ENCODE measurements around the gene SLC39A13. TPM values are rescaled to one million over a fixed set of nuclear protein-coding genes. Genes with fewer than 3 reads are reported as not detected.

SLC39A13 gene
- total and polyA plus RNA-seq, 2 of the 4 experiments (the other 2 are of a cell fraction): 32.4 to 144 TPM

- DNase-seq: no peak
- dilution Hi-C loops (cut with HindIII; ENCODE audit: low sequenced_read_pairs, unreplicated experiment): no loop called here
- H3K27me3 ChIP-seq (ENCODE audit: control insufficient read depth, insufficient read depth, low read length): no peaks in the 10 kb centered on the region
Measured at GRCh38 chr11:47398011-47398410, 10.4 kb upstream of the SLC39A13 start.

More at GRCh38 chr11:47398011-47398410, 10.4 kb upstream of the SLC39A13 start:
- Histone ChIP-seq H3K79me1 (ENCODE audit: low read depth in 1 of 2, low read length in 2 of 2) (no peaks in the 10 kb centered on the region), H4K8ac (ENCODE audit: low read depth in 2 of 2, low read length in 2 of 2) (no peak overlapping the region), H3K9ac (ENCODE audit: low read depth, low read length) (no peak overlapping the region), H2BK5ac (ENCODE audit: low read depth, low read length, poor library complexity, severe bottlenecking) (no peak overlapping the region), H3K4me2 (ENCODE audit: low read depth, low read length) (no peak overlapping the region), H3K4me3 (ENCODE audit: insufficient read depth, low read depth, low read length) (no peak overlapping the region), H3K9me3 (ENCODE audit: control insufficient read depth, insufficient read depth, low read length) (no peaks in the 10 kb centered on the region), H3K14ac (replicated peaks; ENCODE audit: low read depth, low read length) (no peak overlapping the region), H4K20me1 (ENCODE audit: insufficient read depth, low read length) (no peaks in the 10 kb centered on the region), H3K23ac (ENCODE audit: low read depth, low read length) (no peak overlapping the region), H3K36me3 (ENCODE audit: control insufficient read depth, insufficient read depth, low read length) (no peaks in the 10 kb centered on the region), H2BK20ac (ENCODE audit: low read depth, low read length) (no peak overlapping the region), H2AK5ac (ENCODE audit: low read depth, low read length) (no peak overlapping the region), H2AFZ (replicated peaks; ENCODE audit: low read length, poor library complexity) (peak overlapping the region; percentile 27), H2BK120ac (ENCODE audit: low read depth, low read length) (no peak overlapping the region), H3K56ac (ENCODE audit: extremely low read depth, insufficient read depth, low read length) (no peak overlapping the region), H3K4ac (ENCODE audit: low read depth, low read length) (no peak overlapping the region), H4K91ac (ENCODE audit: insufficient read depth, low read depth, low read length) (no peak overlapping the region), H3K9me1 (ENCODE audit: insufficient read depth, low read length) (peaks cover 6% of the 10 kb centered on the region), H2BK15ac (ENCODE audit: low read depth, low read length) (no peak overlapping the region), H3K18ac (ENCODE audit: low read depth, low read length) (no peak overlapping the region), H3K27ac (ENCODE audit: insufficient read depth, low read length) (no peak overlapping the region), H2AK9ac (replicated peaks; ENCODE audit: low read depth, low read length, poor library complexity) (peak overlapping the region; percentile 13), H3K4me1 (ENCODE audit: control insufficient read depth, insufficient read depth, low read length) (peaks cover 17% of the 10 kb centered on the region), H4K5ac (ENCODE audit: low read depth, low read length) (no peak overlapping the region)
- TF ChIP-seq ELK1 (IDR thresholded peaks at IDR 0.05; ENCODE audit: borderline replicate concordance, low read depth, low read length) (no peak), RFX5 (IDR thresholded peaks at IDR 0.05; ENCODE audit: low read depth, low read length) (no peak), MAFK (IDR thresholded peaks at IDR 0.05; ENCODE audit: low read depth, low read length) (no peak), CHD1 (IDR thresholded peaks at IDR 0.05; ENCODE audit: low read depth, low read length) (no peak), CEBPB (IDR thresholded peaks at IDR 0.05; ENCODE audit: low read depth, low read length) (no peak), RAD21 (IDR thresholded peaks at IDR 0.05; ENCODE audit: low read length) (no peak), SMC3 (IDR thresholded peaks at IDR 0.05; ENCODE audit: low read depth, low read length) (no peak), USF2 (IDR thresholded peaks at IDR 0.05; ENCODE audit: low read depth, low read length) (no peak), RCOR1 (IDR thresholded peaks at IDR 0.05; ENCODE audit: insufficient replicate concordance, low read length) (no peak), NFE2L2 (IDR thresholded peaks at IDR 0.05; ENCODE audit: low read depth, low read length) (no peak), CTCF (conservative IDR thresholded peaks at IDR 0.05; ENCODE audit: low read depth, low read length) (no peak), POLR2A (IDR thresholded peaks at IDR 0.05; ENCODE audit: low read depth, low read length) (no peak), FOS (IDR thresholded peaks at IDR 0.05; ENCODE audit: low read depth, low read length) (no peak), BHLHE40 (IDR thresholded peaks at IDR 0.05; ENCODE audit: low read depth, low read length) (no peak), MAZ (IDR thresholded peaks at IDR 0.05; ENCODE audit: borderline replicate concordance, low read depth, low read length) (no peak), MXI1 (IDR thresholded peaks at IDR 0.05; ENCODE audit: borderline replicate concordance, low read depth, low read length) (no peak)
- WGBS, 2 experiments (ENCODE audit: extremely low coverage in 2 of 2, insufficient read length in 1 of 2): no CpG with 5 or more reads among the region's 3 CpGs
- ChIA-PET POLR2A (ENCODE audit: unreplicated experiment) (no interaction called here), CTCF (no interaction called here)
- no TSS peak for BruUV-seq (replicated peaks)
- intact Hi-C loops (cut with micrococcal nuclease) (no loop called here), in situ Hi-C loops (cut with MboI; ENCODE audit: low sequenced_read_pairs) (no loop called here)
- no peak for ATAC-seq (ENCODE audit: low read depth)

Data from IMR-90 (cell line).